ENCODE data around the gene PDGFA.

The PDGFA gene

DNA sequence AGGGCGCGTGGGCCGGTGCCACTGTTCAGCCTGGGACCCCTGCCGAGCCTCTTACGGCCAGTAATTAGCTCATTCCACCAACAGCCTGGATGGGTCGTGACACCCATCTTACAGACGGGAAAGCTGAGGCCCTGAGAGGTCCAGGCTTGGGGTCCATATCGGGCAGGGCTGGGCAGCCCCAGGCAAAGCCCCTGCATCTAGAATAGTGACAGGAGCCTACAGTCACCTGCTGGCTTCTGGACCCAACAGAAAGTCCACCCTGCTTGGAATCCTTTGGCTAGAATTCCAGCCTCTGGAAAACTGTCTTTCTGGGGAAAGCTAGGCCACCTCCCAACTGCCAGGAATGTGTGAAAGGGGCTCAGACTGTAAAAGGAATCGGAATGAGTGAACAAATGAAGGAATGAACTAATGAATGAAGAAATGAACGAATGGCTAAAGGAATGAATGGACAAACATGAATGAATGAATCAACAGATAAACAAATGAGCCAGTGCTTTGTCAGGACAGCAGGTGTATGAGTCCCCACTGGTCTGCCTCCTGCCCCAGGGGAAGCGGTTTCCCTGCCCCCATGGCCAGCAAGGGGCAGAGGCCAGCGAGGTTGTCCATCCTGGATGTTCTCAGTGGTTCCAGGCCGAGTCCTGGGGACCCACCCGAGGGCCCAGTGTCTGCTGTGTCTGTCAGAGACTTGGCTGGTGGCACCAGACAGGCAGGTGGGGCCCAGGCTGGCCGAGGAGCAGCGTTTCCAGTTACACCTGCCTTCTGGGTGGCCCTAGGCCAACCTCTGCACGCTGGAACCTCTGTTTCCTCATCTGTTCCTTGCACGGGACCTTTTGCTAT lies 24.1 kb upstream of the PDGFA start:
- Histone ChIP-seq H3K9ac (ENCODE audit: insufficient read length, low read depth) (no peak overlapping the region), H3K4me3 (ENCODE audit: insufficient read length, low read depth) (no peak overlapping the region)
- no peak for TF ChIP-seq SUZ12 (IDR thresholded peaks at IDR 0.05; ENCODE audit: extremely low read depth, insufficient read depth, insufficient read length)
- TF ChIP-seq YY1 (IDR thresholded peaks at IDR 0.05; ENCODE audit: insufficient read depth, insufficient read length), result no peak
- TF ChIP-seq ZNF274 (IDR thresholded peaks at IDR 0.05; ENCODE audit: low read depth, low read length), result no peak

GRCh38 chr7:542713-543500 lies 23.3 kb upstream of the PDGFA start:
- Histone ChIP-seq H3K9me3 (ENCODE audit: insufficient read depth, low read length) (no peaks in the 10 kb centered on the region), H3K4me3 (ENCODE audit: insufficient read length, low read depth) (no peak overlapping the region), H3K27me3 (ENCODE audit: insufficient read depth, insufficient read length) (no peaks in the 10 kb centered on the region), H3K9ac (ENCODE audit: insufficient read length, low read depth) (no peak overlapping the region), H3K36me3 (ENCODE audit: insufficient read depth, insufficient read length, low read length) (no peaks in the 10 kb centered on the region), H3K4me1 (ENCODE audit: insufficient read depth, insufficient read length) (peaks cover 37% of the 10 kb centered on the region)
- TF ChIP-seq ZNF274 (IDR thresholded peaks at IDR 0.05; ENCODE audit: low read depth, low read length) (no peak), SUZ12 (IDR thresholded peaks at IDR 0.05; ENCODE audit: extremely low read depth, insufficient read depth, insufficient read length) (no peak)
- DNase-seq (ENCODE audit: low read depth, low spot score), result no peak

More for the DNA sequence above, 24.1 kb upstream of the PDGFA start:
- DNase-seq (ENCODE audit: low read depth, low spot score), result no peak
- no peaks in the 10 kb centered on the region for H3K9me3 ChIP-seq (ENCODE audit: insufficient read depth, low read length)
- peaks cover 33% of the 10 kb centered on the region for H3K4me1 ChIP-seq (ENCODE audit: insufficient read depth, insufficient read length)
- H3K27me3 ChIP-seq (ENCODE audit: insufficient read depth, insufficient read length), result no peaks in the 10 kb centered on the region
- H3K36me3 ChIP-seq (ENCODE audit: insufficient read depth, insufficient read length, low read length), result no peaks in the 10 kb centered on the region

GRCh38 chr7:542131-542712 lies 22.6 kb upstream of the PDGFA start:
- peaks cover 37% of the 10 kb centered on the region for H3K4me1 ChIP-seq (ENCODE audit: insufficient read depth, insufficient read length)
- TF ChIP-seq ZNF274 (IDR thresholded peaks at IDR 0.05; ENCODE audit: low read depth, low read length), result no peak
- no peak for TF ChIP-seq YY1 (IDR thresholded peaks at IDR 0.05; ENCODE audit: insufficient read depth, insufficient read length)
- no peak for TF ChIP-seq SUZ12 (IDR thresholded peaks at IDR 0.05; ENCODE audit: extremely low read depth, insufficient read depth, insufficient read length)
- no peaks in the 10 kb centered on the region for H3K9me3 ChIP-seq (ENCODE audit: insufficient read depth, low read length)
- no peaks in the 10 kb centered on the region for H3K36me3 ChIP-seq (ENCODE audit: insufficient read depth, insufficient read length, low read length)
- H3K27me3 ChIP-seq (ENCODE audit: insufficient read depth, insufficient read length), result no peaks in the 10 kb centered on the region
- no peak overlapping the region for H3K9ac ChIP-seq (ENCODE audit: insufficient read length, low read depth)
- no peak for DNase-seq (ENCODE audit: low read depth, low spot score)
- no peak overlapping the region for H3K4me3 ChIP-seq (ENCODE audit: insufficient read length, low read depth)

DNA sequence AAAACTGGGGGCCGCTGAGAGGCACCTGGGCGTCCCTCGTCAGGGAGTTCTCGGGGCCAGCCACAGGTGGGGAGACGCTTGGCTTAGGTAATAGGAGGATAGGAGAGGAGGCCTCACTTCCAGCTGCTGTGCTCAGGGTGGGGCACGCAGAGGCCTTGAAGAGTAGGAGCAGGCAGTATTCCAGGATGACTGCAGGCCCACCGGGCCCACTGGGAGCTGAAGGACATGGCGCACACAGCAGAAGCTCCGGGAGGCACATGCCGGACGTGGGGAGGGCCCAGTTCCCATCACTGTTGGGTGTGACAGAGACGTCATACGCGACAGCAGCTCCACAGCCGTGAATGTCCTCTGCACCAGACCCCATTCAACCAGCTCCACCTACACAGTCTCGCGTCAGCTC lies 22.0 kb upstream of the PDGFA start:
- Histone ChIP-seq H3K36me3 (ENCODE audit: insufficient read depth, insufficient read length, low read length) (no peaks in the 10 kb centered on the region), H3K27me3 (ENCODE audit: insufficient read depth, insufficient read length) (no peaks in the 10 kb centered on the region), H3K9me3 (ENCODE audit: insufficient read depth, low read length) (no peaks in the 10 kb centered on the region), H3K4me3 (ENCODE audit: insufficient read length, low read depth) (no peak overlapping the region), H3K9ac (ENCODE audit: insufficient read length, low read depth) (no peak overlapping the region), H3K4me1 (ENCODE audit: insufficient read depth, insufficient read length) (peaks cover 37% of the 10 kb centered on the region)
- no peak for TF ChIP-seq ZNF274 (IDR thresholded peaks at IDR 0.05; ENCODE audit: low read depth, low read length)
- no peak for TF ChIP-seq SUZ12 (IDR thresholded peaks at IDR 0.05; ENCODE audit: extremely low read depth, insufficient read depth, insufficient read length)
- no peak for TF ChIP-seq YY1 (IDR thresholded peaks at IDR 0.05; ENCODE audit: insufficient read depth, insufficient read length)
- no peak for DNase-seq (ENCODE audit: low read depth, low spot score)

DNA sequence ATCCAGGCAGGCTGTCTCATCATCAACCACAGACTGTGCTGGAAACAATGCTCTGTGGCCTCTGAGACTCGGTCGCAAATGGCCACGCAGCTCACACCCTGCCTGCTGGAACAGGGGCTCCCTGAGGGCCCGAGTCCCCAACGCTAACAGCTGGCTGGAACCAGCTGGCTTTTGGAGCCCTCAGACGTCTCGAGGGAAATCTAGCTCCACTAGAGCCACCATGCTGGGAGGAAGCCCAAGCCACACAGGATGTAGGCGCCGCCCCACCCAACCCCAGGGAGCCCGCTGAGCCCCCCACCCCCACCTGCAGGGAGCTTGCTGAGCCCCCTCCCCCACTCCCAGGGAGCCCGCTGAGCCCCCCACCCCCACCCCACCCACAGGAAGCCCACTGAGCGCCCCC lies 21.4 kb upstream of the PDGFA start:
- H3K36me3 ChIP-seq (ENCODE audit: insufficient read depth, insufficient read length, low read length), result no peaks in the 10 kb centered on the region
- no peaks in the 10 kb centered on the region for H3K27me3 ChIP-seq (ENCODE audit: insufficient read depth, insufficient read length)
- no peak overlapping the region for H3K4me3 ChIP-seq (ENCODE audit: insufficient read length, low read depth)
- peaks cover 37% of the 10 kb centered on the region for H3K4me1 ChIP-seq (ENCODE audit: insufficient read depth, insufficient read length)
- no peaks in the 10 kb centered on the region for H3K9me3 ChIP-seq (ENCODE audit: insufficient read depth, low read length)
- TF ChIP-seq SUZ12 (IDR thresholded peaks at IDR 0.05; ENCODE audit: extremely low read depth, insufficient read depth, insufficient read length), result no peak
- no peak for TF ChIP-seq YY1 (IDR thresholded peaks at IDR 0.05; ENCODE audit: insufficient read depth, insufficient read length)
- no peak for TF ChIP-seq ZNF274 (IDR thresholded peaks at IDR 0.05; ENCODE audit: low read depth, low read length)
- DNase-seq (ENCODE audit: low read depth, low spot score), result no peak
- H3K9ac ChIP-seq (ENCODE audit: insufficient read length, low read depth), result no peak overlapping the region

GRCh38 chr7:540579-540978 lies 20.9 kb upstream of the PDGFA start:
- Histone ChIP-seq H3K27me3 (ENCODE audit: insufficient read depth, insufficient read length) (no peaks in the 10 kb centered on the region), H3K4me1 (ENCODE audit: insufficient read depth, insufficient read length) (peaks cover 37% of the 10 kb centered on the region), H3K4me3 (ENCODE audit: insufficient read length, low read depth) (no peak overlapping the region), H3K36me3 (ENCODE audit: insufficient read depth, insufficient read length, low read length) (no peaks in the 10 kb centered on the region), H3K9me3 (ENCODE audit: insufficient read depth, low read length) (no peaks in the 10 kb centered on the region), H3K9ac (ENCODE audit: insufficient read length, low read depth) (no peak overlapping the region)
- DNase-seq (ENCODE audit: low read depth, low spot score), result no peak
- TF ChIP-seq SUZ12 (IDR thresholded peaks at IDR 0.05; ENCODE audit: extremely low read depth, insufficient read depth, insufficient read length) (no peak), YY1 (IDR thresholded peaks at IDR 0.05; ENCODE audit: insufficient read depth, insufficient read length) (no peak), ZNF274 (IDR thresholded peaks at IDR 0.05; ENCODE audit: low read depth, low read length) (no peak)

Measured in NT2/D1 (cell line).